ENCODE measurements around the gene DPYSL4.

The DPYSL4 gene

DNA sequence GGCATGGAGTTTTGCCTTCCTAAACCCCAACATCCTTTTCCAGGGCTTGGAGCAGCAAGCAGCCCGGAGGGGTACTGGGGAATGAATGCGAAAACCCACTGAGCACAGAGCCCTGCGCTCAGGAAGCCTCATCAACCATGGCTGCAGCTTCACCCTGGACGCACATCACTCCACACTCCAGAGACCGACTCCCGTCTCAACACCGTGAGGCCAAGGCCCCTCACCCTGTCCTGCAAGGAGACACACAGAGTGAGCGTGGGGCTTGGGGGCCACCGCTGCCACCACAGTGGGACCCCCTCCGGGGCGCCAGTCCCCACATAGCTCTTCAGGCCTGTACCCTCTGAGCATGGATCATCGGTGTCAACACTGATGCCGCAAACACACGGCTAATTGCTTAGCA, 41.9 kb downstream of the DPYSL4 start:
- no peak for DNase-seq (ENCODE audit: low read depth)

DNA sequence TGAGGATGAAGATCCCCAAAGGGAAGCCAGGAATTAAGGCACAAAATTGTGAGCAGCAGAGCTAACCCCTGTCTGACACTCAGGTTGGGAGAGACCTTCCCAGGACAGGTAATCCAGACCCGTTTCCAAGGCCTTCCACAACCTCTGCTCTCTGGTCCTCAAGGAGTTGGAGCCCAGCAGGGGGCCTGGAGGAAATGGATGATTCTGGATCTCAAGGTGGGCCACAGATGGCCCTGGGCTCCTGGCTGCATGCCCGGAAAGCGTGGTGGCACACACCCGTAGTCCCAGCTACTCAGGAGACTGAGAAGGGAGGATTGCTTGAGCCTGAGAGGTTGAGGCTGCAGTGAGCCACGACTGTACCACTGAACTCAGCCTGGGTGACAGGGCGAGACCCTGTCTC, 42.3 kb downstream of the DPYSL4 start:
- no peak for DNase-seq (ENCODE audit: low read depth)

DNA sequence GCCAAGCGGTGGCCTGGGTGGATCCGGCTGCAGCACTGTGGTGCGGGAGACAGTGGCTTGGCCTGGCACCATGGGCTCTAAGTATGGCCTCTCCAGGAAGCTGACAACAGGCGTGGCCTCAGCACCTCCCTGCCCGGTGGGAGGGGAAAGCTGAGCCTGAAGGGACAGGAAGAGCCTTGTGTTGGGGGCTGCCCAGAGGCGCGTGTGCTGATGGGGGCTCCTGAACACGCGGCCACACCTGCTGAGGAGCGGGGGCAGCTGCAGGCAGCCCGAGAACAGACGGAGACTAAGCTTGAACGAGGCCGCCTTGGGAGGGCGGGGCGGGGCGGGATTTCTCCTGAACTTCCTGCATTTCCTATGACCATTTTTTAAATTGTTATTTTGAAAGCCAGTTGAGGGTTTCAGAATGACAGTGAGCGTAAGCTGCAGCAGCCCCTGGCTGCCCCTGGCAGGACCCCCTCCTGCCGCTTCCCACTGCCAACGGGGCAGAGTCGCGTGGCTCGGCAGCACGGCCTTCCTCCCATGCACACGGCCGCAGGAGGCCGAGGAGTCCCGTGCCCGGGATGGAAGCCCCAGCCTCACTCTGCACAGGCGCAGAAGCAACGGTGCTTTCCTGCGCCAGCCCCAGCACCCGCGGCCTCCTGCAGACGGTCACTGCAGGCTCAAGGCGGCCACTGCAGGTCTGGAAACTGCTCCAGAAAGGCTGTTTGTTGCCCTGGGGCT, 43.2 kb downstream of the DPYSL4 start:
- DNase-seq (ENCODE audit: low read depth), result no peak

DNA sequence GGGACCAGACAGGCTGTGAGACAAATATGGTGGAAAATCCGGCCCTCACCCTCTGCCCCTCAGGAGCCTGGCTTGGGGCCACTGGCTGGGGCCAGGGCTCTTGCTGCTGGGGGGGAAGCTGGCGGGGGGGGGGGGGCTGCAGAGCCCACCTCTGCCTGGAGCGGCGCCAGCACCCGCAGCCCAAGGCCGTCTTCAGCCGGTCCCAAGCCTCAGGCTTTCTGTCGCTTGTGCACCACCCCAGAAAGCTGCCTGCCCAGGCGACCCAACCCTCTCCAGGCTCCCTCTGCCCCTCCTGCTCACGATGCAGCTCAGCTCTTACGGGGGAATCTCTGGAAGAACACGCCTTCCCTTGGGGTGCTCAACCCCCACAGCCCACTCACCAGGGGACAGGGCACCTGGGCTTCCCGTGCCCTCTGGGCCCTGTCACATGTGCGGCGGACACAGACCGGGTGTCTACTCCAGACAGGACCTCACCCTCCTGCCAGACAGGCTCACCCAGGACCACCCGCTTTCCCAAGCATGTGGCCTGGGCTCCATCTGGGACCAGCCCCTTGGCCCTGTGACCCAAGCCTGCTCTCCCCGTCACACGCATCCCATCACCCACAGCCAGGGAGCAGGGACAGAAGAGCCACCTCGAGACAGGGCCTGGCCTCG, 43.9 kb downstream of the DPYSL4 start:
- no peak for DNase-seq (ENCODE audit: low read depth)

DNA sequence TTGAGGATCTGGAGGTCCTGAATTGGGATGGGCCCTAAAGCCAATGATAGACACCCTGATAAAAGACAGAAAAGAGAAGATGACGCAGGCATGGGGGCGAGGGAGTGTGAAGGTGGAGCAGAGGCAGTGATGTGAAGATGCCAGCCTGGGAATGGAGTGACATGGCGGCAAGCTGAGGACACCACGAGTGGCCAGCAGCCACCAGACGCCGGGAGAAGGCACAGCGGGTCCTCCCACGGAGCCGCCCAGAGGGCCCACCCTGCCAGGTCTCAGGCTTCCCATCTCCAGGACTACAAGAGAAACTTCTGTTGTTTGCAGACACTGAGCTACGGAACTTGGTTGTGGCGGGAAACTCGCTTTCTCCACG, 44.9 kb downstream of the DPYSL4 start:
- DNase-seq (ENCODE audit: low read depth), result no peak

DNA sequence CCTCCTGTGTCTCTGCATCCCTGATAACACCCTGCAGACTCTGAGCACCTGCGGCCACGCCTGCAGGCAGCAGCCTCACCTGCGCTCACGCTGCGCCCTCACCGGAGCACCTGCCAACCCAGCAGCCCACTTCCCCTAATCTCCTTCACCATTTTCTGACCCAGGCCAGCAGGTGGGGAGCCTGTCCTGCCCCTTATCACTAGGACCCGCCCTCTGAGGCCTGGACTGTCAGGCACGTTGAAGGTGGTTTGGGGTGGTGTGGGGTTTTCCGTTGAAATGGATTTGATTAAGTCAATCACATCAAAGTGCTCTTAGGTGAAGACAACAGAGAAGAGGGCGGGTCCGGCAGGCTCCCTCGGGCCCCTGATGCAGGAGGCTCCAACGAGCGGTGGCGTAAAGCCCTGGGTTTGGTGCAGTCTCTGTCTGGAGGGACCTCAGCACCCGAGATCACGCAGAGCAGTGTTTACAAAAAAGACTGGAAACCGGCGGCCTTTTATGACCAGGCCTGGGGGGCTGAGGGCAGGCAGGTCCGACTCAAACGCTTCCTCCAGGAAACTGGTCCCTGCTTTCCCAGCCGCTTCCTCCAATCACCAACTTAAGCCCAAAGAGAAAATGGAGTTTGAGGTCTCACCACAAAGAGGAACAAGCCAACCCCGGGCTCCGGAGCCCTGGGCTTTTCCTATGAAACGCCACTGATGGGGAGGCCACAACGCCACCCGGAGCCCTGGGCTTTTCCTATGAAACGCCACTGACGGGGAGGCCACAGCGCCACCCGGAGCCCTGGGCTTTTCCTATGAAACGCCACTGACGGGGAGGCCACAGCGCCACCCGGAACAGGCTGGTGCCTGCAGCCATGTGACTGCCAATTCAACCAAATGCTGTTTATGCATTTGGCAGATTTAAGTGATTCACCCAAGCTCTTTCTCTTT, 45.5 kb downstream of the DPYSL4 start:
- DNase-seq (ENCODE audit: low read depth), result no peak

DNA sequence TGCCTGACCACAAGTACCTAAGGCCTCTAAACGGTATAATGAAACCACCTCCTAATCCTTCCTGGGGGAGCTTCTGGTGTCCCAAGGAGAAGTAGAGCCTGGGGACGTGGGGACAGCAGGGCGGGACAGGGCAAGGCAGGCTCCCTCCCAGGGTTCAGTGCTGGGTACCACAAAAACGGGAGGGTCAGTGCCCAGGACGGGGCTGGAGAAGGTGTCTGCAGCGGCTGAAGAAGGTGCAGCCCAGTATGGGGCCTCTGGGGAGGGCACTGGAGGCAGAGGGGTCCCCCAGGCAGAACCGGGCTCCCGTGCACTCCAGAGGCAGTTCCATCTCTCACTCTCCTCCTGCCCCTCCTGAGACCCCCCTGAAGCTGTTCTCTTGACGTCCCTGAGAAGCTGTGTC, 46.2 kb downstream of the DPYSL4 start:
- no peak for DNase-seq (ENCODE audit: low read depth)

DNA sequence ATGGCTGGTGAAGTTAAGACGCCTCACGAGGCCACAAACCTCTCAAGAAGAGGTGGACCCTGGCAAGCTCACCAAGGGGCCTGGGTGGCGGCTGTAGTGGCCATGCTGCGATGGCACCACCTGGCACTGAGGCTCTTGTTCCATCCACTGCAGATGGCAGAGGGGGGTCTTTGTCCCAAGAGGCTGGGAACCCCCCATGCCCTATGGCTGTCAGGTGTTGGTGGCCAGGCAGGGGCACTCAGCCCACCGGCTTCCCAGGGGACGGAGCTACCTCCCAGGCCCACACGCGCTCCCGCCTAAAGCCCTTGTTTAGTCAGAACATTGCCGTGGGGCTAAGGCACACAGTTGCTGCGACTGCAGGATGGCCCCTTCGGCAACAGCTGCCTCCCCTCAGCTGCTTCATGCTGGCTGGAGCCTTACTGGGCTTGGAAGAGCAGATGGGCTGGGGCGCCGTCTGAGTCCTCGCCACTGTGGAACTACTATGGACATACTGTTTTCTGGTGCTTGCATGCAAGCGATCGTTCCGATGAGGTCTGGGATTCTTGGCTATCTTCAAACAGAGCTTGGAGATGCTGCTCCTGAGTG, 46.8 kb downstream of the DPYSL4 start:
- no peak for DNase-seq (ENCODE audit: low read depth)

DNA sequence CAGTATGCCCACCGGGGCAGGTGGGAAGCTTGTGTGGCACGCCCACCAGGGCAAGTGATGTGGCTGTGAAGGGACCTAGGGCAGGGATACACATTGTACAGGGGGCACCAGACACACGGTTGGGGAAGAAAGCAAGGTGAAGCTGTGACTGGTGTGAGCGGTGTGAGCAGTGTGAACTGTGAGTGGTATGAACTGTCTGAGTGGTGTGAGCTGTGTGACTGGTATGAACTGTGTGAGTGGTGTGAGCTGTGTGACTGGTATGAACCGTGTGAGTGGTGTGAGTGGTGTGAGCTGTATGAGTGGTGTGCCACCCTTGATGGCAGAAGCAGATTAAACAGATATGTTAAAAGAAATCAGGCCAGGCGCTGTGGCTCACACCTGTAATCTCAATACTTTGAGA, 48.1 kb downstream of the DPYSL4 start:
- no peak for DNase-seq (ENCODE audit: low read depth)

DNA sequence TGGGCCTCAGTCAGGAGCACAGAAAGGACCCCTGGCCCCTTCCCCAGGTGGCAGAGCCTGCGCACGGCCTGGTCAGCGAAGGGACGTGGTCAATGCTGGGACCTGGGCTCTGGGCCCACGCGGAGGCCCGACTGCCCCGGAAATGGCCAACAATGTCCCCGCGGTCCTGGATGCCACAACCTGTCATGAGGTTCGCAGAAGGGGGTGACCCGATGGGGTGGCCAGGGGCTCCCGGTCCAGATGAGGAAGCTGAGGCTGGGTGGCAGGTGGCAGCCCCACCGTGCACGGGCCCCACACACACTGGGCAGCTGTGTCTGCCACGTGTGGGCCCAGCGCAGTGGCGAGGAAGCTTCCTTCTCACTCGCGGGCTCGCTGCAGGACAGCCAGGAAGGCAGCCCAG, 49.4 kb downstream of the DPYSL4 start:
- no peak for DNase-seq (ENCODE audit: low read depth)

DNA sequence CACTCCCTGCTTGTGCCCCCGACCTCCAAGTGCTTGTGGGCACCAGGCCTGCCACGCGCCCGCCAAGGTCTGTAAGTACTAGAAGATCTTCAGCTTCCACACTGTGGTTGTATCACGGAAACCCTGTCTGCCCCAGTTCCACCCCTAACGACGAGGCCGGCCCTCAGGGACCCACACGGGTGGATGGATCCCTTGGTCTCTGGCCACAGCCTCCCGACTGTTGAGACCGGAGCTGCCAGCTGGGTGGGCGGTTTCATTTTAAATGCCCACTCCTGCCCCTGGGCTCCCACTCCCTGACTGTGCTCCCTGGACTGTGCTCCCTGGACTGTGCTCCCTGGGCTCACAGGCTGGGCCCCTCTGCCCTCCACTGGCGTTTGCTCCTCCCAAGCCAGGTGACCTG, 50.1 kb downstream of the DPYSL4 start:
- no peak for DNase-seq (ENCODE audit: low read depth)

DNA sequence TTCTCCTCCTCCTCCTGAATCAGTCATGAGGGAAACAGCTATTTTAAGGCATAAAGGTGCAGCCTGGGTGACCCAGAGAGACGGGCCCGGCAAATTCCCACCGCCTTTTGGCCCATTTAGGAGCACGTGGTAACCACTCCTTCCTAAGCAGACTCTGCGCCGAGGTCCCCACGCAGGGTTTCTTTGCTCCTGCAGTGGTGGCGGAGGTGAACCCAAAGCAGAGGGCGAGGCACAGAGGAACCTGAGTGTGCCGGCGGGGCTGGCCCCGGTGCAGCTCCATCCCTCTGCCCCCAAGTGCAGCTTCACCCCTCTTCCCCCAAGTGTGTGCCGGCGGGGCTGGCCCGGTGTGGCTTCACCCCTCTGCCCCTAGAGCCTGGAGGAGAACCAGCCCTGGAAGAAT, 50.6 kb downstream of the DPYSL4 start:
- no peak for DNase-seq (ENCODE audit: low read depth)

DNA sequence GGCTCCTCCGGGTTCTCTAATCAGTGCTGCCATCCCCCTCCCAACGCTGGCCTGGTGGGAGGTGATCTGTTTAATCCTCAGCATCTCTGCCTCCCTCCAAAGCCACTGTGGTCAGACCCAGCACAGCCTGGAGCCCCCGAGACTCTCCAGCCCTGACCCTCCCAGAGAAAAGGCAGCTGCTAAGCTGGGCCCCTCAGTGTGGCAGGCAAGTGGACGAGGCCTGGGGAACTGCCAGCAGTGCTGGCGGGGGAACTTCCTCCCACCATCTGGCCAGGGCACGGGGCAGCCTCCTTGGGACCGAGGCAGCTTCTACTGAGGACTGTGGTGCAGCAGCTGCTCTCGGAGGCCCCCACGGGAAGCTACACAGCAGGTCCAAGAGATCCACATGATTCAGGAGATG, 51.1 kb downstream of the DPYSL4 start:
- no peak for DNase-seq (ENCODE audit: low read depth)

DNA sequence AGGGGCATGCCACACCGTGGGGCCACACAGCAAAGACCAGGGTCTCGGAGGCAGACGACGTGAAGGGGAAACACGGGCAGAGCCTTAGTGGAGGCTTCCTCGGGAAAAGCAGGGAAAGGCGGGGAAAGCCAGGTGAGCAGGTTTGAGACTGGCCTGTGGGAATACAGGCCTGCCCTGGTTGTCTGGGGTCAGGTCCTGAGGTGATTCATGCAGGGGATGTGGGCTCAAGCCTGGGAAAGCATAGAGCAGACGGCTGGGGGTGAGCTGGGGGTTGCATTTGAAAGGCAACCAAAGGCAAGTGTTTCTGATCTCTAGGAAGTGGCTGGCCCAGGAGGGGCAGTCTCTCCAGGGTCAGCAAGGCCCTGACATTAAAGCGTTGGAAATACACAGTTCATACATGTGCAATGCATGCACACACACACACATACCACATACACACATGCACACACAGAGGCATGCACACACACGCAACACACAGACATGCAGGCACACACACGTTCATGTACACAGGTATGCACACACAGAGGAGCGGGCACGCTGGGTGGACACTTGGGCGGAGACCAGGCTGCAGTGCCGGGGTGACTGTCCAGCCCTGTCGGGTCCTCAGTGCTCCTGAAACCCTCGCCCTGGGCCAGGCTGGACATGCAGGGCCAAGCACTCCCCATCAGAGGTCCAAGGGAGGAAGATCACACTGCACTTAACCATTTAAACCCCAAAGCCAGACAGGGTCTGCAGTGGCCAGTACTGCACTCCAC, 51.8 kb downstream of the DPYSL4 start:
- no peak for DNase-seq (ENCODE audit: low read depth)

DNA sequence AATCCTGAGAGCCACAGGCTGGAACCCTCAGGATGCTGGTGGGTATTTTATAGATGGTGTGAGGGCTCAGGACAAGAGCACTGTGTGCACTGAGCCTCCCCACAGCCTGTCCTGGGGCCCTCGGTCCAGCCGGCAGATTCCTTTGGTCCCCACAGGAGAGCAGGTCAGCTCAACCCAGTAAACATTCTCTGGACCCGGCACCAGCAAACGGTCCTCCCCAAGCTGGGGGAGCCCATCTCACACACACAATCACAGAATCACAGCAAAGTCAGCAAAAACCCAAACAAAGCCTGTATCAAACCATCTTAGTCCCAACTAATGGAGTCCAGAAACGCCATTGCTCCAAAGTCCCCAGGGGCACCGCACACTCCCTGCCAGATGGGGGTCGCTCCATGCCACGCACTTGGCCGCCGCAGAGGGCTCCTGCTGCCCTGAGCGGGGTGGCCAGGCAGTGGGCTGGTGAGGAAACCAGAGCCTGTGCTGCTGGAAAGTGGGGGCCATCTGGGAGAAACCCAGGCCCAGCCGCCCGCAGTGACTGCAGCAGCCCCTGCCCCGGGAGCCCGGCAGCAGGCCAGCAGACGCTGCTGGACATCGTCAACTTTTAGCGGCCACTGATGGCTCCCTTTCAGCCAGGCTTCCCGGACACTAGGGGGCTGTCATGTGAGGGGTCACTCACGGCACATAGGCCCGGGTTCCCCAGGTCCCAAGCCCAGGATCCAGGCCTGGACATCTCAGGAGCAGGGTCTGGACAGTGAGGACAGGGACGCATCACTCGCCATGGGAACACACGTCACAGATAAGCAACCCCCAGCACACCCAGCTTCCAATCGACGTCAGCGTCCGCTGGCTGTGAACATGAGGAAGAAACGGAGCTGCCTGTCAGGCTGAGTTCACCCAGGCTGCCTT, 52.6 kb downstream of the DPYSL4 start:
- DNase-seq (ENCODE audit: low read depth), result no peak

DNA sequence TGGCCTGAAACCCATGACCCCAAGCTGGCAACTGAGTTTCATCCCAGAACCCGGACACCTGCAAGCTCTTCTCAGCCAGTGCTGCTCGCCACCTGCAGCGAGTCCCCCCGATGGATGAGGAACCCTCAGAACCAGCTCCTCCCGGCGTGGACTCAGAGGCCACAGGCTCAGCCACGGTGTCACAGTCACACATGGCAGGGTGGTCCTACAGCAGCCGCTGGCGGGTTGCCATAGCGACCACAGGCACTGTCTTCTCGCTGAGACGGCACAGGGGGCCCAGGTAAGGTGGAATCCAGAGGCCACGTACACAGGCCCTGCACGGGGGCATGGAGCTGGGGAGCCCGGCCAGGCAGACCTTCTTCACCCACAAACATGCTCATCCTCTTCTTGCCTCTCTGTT, 53.4 kb downstream of the DPYSL4 start:
- no peak for DNase-seq (ENCODE audit: low read depth)

DNA sequence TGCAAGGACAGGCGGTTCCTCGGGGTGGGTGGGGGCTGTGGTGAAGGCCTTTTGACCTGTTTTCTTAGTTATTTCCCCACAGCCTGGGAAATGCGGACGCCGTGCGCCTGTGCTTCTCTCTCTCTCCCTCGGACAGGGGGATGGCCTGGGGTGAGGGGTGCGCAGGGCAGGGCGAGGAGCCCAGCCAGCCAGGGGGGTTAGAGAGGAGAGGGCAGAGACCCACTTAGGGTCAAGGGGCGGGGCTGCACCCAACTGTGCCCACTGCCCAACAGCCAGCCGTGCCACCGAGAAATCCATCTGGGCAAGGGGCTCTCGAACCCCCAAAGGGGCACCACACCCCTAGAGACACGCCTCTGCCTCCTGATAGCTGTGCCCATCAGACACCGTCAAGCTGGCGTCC, 53.8 kb downstream of the DPYSL4 start:
- no peak for DNase-seq (ENCODE audit: low read depth)

DNA sequence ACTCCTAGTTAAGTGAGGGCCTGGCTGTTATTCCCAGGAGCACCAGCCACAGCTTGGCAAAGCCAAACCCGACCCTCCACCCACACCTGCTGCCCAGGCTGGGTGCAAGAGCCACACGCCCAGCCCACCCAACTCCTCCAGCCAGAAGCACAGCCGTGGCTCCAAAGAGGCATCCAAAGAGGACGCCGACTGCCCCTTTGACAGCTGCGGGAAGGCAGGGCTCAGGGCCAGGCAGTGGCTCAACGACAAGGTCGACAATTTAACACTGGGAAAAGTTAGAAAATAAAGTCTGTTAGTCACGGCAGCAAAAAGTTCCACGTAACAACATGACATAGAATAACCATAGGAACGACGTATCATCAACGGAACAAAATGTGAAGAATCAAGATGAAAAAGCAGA, 54.3 kb downstream of the DPYSL4 start:
- no peak for DNase-seq (ENCODE audit: low read depth)

DNA sequence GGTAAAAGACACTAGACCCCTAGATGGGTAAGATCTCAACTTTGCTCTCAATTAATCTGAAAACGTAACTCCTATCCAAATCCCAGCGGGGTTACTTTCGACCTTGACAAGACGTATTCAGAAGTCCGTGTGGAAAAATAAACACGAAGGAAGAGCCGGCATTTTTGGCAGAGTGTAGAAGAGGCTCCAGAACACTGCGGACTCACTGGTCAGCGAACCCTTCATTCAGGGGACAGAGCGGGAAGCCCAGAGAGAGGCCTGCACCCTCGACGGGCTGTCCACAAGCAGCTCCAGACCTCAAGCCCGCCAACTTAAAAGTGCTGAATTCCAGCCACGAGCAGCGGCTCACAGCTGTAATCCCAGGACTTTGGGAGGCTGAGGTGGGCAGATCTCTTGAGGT, 54.7 kb downstream of the DPYSL4 start:
- DNase-seq (ENCODE audit: low read depth), result no peak

DNA sequence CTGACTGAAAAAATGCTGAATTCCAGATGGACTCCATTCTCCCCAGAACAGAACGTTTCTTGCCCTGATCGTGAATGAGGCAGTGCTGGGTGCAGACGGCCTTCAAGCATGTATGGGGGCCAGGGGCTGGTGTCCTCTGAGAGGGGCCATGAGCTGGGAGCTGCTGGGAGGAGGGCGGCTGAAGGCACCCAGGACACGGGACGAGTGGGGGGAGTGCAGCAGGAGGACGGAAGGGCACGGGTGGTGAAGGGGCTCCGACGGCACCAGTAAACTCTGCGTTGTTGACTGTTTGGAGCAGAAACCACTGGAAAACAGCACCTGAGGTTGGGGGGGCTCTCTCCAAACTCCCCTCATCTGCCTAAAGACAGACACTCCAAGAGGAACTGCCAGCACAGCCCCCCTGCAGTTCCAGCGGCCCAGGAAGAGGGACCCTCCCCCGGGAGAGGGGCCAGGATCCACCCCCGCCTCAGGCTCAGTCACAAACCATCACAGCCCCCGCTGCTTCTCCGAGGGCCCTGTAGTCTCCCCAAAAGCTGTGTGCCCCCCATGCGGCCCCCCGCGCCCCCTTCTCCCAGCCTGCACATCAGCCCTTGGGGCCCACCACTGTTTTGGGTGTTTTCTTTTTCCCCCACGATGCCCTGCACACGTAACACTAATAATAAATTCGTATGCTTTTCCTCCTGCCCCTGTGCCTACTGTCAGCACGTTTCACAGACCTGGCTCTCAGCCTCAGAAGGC, 55.5 kb downstream of the DPYSL4 start:
- DNase-seq (ENCODE audit: low read depth), result no peak

Measured in activated T-cell treated with anti-CD3 and anti-CD28 coated beads for 1 hour (primary cell).